Fibroblast of lung (primary cell): ENCODE measurements around the gene ZBTB9. TPM values are rescaled to one million over a fixed set of nuclear protein-coding genes. Genes with fewer than 3 reads are reported as not detected.

ENCODE experiments used
- DNase-seq, 2 donors: peaks; one replicate each; pipeline versions ENCODE4 v3.0.0 to v3.0.0-alpha.2; 2010; ENCODE audit warnings: low read depth in 2 of 2
- H2AFZ ChIP-seq: 2 replicates; pipeline ENCODE4 v1.5.1; 2012; ENCODE audit warnings: low read length, control low read depth, inconsistent platforms
- H3K27ac ChIP-seq: 2 replicates; pipeline ENCODE4 v1.5.1; 2011; ENCODE audit warnings: low read length, control low read depth; ENCODE audit not compliant: insufficient read depth
- H3K27me3 ChIP-seq: 2 replicates; pipeline ENCODE4 v1.5.1; 2011; ENCODE audit warnings: mild to moderate bottlenecking, low read length; ENCODE audit not compliant: control insufficient read depth, insufficient read depth
- H3K36me3 ChIP-seq: 2 replicates; pipeline ENCODE4 v1.5.1; 2011; ENCODE audit warnings: low read length; ENCODE audit not compliant: control insufficient read depth, insufficient read depth
- H3K4me1 ChIP-seq: 2 replicates; pipeline ENCODE4 v1.5.1; 2011; ENCODE audit warnings: low read length; ENCODE audit not compliant: control insufficient read depth, insufficient read depth; ENCODE audit errors: extremely low read depth
- H3K4me2 ChIP-seq: 2 replicates; pipeline ENCODE4 v1.5.1; 2011; ENCODE audit warnings: low read length, control low read depth; ENCODE audit not compliant: insufficient read depth; ENCODE audit errors: extremely low read depth
- H3K4me3 ChIP-seq, 4 experiments: fragments of 200-600 bp in 1 of 4; sonication (generic) in 1 of 4; replicated peaks in 1 of 4; 2 replicates each; pipeline ENCODE4 v1.5.1; 2011 to 2016; ENCODE audit warnings: low read length in 4 of 4, low read depth in 3 of 4, mild to moderate bottlenecking in 3 of 4, control low read depth in 2 of 4, inconsistent platforms in 1 of 4, mixed read lengths in 1 of 4; ENCODE audit not compliant: insufficient read depth in 1 of 4; ENCODE audit errors: control extremely low read depth in 1 of 4
- H3K79me2 ChIP-seq: 2 replicates; pipeline ENCODE4 v1.5.1; 2012; ENCODE audit warnings: mild to moderate bottlenecking, low read length, inconsistent platforms; ENCODE audit not compliant: control insufficient read depth, insufficient read depth
- H3K9ac ChIP-seq: 2 replicates; pipeline ENCODE4 v1.5.1; 2011; ENCODE audit warnings: mild to moderate bottlenecking, low read length, control low read depth; ENCODE audit not compliant: insufficient read depth
- H3K9me3 ChIP-seq: 2 replicates; pipeline ENCODE4 v1.5.1; 2012; ENCODE audit warnings: low read depth, low read length; ENCODE audit not compliant: control insufficient read depth, insufficient read depth
- H4K20me1 ChIP-seq: 2 replicates; pipeline ENCODE4 v1.5.1; 2011; ENCODE audit warnings: low read length; ENCODE audit not compliant: control insufficient read depth, insufficient read depth; ENCODE audit errors: extremely low read depth
- CTCF ChIP-seq, 2 donors: IDR thresholded peaks in 1 of 2; conservative IDR thresholded peaks in 1 of 2; 1 replicate in 1 of 2; 2 replicates in 1 of 2; pipeline ENCODE4 v1.5.1; 2011 to 2012; ENCODE audit warnings: low read length in 2 of 2, control low read depth in 1 of 2, inconsistent platforms in 1 of 2, low read depth in 1 of 2, mild to moderate bottlenecking in 1 of 2
- EZH2 ChIP-seq: IDR thresholded peaks from 2 replicates; pipeline ENCODE4 v1.5.1; 2012; ENCODE audit warnings: low read length, control low read depth, mild to moderate bottlenecking; ENCODE audit errors: missing control alignments
- polyA plus RNA-seq, 2 donors: library from polyadenylated mRNA; depleted of rRNA in 1 of 2; stranded (reverse) in 1 of 2; unstranded in 1 of 2; fragments of >200 nt; gene quantifications; 2 replicates each; pipeline ENCODE4 v1.2.1, GENCODE V29; 2011 to 2012; ENCODE audit warnings: missing spikeins in 1 of 2
- total RNA-seq: library from RNA; depleted of rRNA; stranded (reverse); fragments of >200 nt; gene quantifications from 2 replicates; pipeline ENCODE4 v1.2.1, GENCODE V29; 2014

The ZBTB9 gene
- total and polyA plus RNA-seq, 2 donors (not counting 1 experiment from before 2014, with no cell fraction given) = 4.1 to 5.2 TPM

GRCh38 chr6:33452496-33452895 is 1.9 kb upstream of the ZBTB9 start:
- Histone ChIP-seq H3K9ac (no peak overlapping the region), H3K4me2 (no peak overlapping the region), H3K4me1 (peaks cover 2% of the 10 kb centered on the region), H4K20me1 (no peaks in the 10 kb centered on the region), H3K4me3 (no peak overlapping the region), H3K79me2 (peaks cover 9% of the 10 kb centered on the region), H2AFZ (no peak overlapping the region), H3K36me3 (peaks cover 15% of the 10 kb centered on the region), H3K9me3 (no peaks in the 10 kb centered on the region), H3K27ac (no peak overlapping the region), H3K27me3 (no peaks in the 10 kb centered on the region)
- TF ChIP-seq CTCF (conservative IDR thresholded peaks at IDR 0.05 in 1 of 2, IDR thresholded peaks at IDR 0.05 in 1 of 2; ENCODE audit: low read depth in 1 of 2, low read length in 2 of 2) (no peak), EZH2 (no peak)
- DNase-seq = no peak

GRCh38 chr6:33453393-33454008 is 875 bp upstream of the ZBTB9 start:
- peak in 1 of 2 donors; percentile 12 for DNase-seq
- H3K4me2 ChIP-seq = peak overlapping the region; percentile 88
- H3K9ac ChIP-seq = peak overlapping the region; percentile 71
- peak overlapping the region; percentile 62 for H3K27ac ChIP-seq
- no peak for TF ChIP-seq EZH2
- TF ChIP-seq CTCF (conservative IDR thresholded peaks at IDR 0.05 in 1 of 2, IDR thresholded peaks at IDR 0.05 in 1 of 2; ENCODE audit: low read depth in 1 of 2, low read length in 2 of 2) = no peak
- H3K79me2 ChIP-seq = peaks cover 9% of the 10 kb centered on the region
- H3K9me3 ChIP-seq = no peaks in the 10 kb centered on the region
- no peaks in the 10 kb centered on the region for H4K20me1 ChIP-seq
- peak overlapping the region; percentile 72 to 97 (median 90) for H3K4me3 ChIP-seq
- H3K4me1 ChIP-seq = peaks cover 2% of the 10 kb centered on the region
- H3K36me3 ChIP-seq = peaks cover 13% of the 10 kb centered on the region
- no peak overlapping the region for H2AFZ ChIP-seq
- H3K27me3 ChIP-seq = no peaks in the 10 kb centered on the region

- Histone ChIP-seq H4K20me1 (no peaks in the 10 kb centered on the region), H3K4me3 (peak overlapping the region; percentile 72 to 97 (median 90)), H3K27me3 (no peaks in the 10 kb centered on the region), H3K4me2 (peak overlapping the region; percentile 98), H3K9me3 (no peaks in the 10 kb centered on the region), H3K4me1 (peaks cover 2% of the 10 kb centered on the region), H3K9ac (peak overlapping the region; percentile 71), H2AFZ (peak overlapping the region; percentile 86), H3K27ac (peak overlapping the region; percentile 32), H3K36me3 (peaks cover 7% of the 10 kb centered on the region), H3K79me2 (peaks cover 9% of the 10 kb centered on the region)
- no peak for TF ChIP-seq EZH2
- no peak for TF ChIP-seq CTCF (conservative IDR thresholded peaks at IDR 0.05 in 1 of 2, IDR thresholded peaks at IDR 0.05 in 1 of 2; ENCODE audit: low read depth in 1 of 2, low read length in 2 of 2)
- DNase-seq = no peak
These were observed 675 bp downstream of the ZBTB9 start for GRCh38 chr6:33455051-33455450.
